Activated naive CD4-positive, alpha-beta T cell treated with anti-CD3 and anti-CD28 coated beads, Interleukin-2, amount 50 U/mL, for 24 hours (primary cell): ENCODE measurements around the gene CCNT2.
"Not testable (repeated sequence)": the region's sequence is repeated elsewhere in the genome, so short reads cannot be mapped to it uniquely, and the experiment has no call there.

Source experiments
- H3K27ac Mint-ChIP-seq: one replicate; pipeline ENCODE4 v1.8.0; 2021; ENCODE audit warnings: mild to moderate bottlenecking, mixed read lengths
- H3K27me3 Mint-ChIP-seq: one replicate; pipeline ENCODE4 v1.8.0; 2021; ENCODE audit warnings: mixed read lengths
- H3K36me3 Mint-ChIP-seq: one replicate; pipeline ENCODE4 v1.8.0; 2021; ENCODE audit warnings: mixed read lengths
- H3K4me1 Mint-ChIP-seq: one replicate; pipeline ENCODE4 v1.8.0; 2021; ENCODE audit warnings: mixed read lengths
- H3K4me3 Mint-ChIP-seq: one replicate; pipeline ENCODE4 v1.8.0; 2021; ENCODE audit warnings: mild to moderate bottlenecking, mixed read lengths
- H3K9me3 Mint-ChIP-seq: one replicate; pipeline ENCODE4 v1.8.0; 2021; ENCODE audit warnings: mixed read lengths

CCNT2 gene

GRCh38 chr2:134918526-134919340, at the start of gene CCNT2:
Gene CCNT2 (plus strand): TSS chr2:134918822. CDS start chr2:134918855, 33 bp downstream.
- no peaks in the 10 kb centered on the region for H3K27me3 Mint-ChIP-seq
- peaks cover 48% of the 10 kb centered on the region for H3K4me1 Mint-ChIP-seq
- H3K4me3 Mint-ChIP-seq, result peak within 1 kb of the TSS; percentile 99
- H3K9me3 Mint-ChIP-seq, result no peaks in the 10 kb centered on the region
- peak within 1 kb of the TSS; percentile 99 for H3K27ac Mint-ChIP-seq
- peaks cover 7% of the 10 kb centered on the region for H3K36me3 Mint-ChIP-seq

DNA sequence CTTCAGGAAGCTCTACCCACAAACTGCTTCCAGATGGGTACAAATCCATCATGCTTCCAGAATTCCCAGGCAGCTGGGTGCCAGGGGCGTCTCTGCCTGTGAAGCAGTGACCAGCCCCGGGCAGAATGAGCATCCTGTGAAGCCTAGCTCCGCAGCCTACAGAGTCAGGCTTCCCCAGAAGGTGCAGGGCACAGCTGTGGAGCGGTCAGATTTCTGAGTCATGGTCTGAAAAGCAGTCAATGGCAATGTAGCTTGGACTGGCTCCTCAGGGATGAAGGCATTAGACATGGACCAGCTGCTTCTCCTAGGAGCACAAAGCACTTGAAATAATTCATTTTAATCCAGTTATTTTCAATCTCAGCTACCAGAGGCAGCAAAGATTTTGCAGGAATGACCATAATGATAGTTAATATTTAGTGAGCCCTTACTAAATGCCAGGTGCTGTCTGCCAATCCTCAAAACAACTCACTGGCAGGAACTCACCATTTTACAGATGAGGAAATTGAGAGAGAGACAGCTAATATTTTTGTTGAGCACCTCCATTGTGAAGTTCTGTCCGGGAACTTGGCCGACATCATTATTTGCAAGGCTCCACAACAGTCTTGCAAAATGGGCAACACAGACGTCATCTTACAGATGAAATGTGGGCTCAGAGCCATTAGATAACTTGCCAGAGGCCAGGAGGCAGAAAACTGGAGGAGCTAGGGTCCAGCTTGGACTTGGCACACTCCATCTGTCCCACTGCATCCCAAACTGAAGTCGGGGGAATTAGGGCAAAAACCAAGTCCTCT, 48.5 kb upstream of the CCNT2 start:
- Mint-ChIP-seq H3K4me1 (no peaks in the 10 kb centered on the region), H3K27me3 (no peaks in the 10 kb centered on the region), H3K9me3 (no peaks in the 10 kb centered on the region), H3K4me3 (no peak overlapping the region), H3K36me3 (peaks cover 6% of the 10 kb centered on the region), H3K27ac (no peak overlapping the region)

DNA sequence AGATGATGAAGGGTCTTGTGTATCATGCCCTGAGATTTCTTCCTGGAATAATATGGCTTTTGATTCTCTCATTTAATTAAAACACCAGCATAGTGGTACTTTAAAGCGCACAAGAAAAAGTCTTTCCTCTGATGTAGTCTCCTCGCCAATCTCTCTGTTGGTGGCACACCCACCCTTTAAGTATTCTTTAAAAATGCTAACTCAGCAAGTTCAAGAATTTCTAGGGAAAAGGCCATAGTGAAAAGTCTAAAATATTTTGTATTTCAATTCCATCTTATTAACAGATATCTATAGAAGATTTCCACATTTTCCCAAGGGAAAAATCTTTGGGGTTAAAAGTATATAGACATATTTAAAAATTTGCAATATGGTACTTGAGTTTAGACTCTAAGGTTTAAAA, 45.5 kb upstream of the CCNT2 start:
- no peaks in the 10 kb centered on the region for H3K27me3 Mint-ChIP-seq
- no peaks in the 10 kb centered on the region for H3K4me1 Mint-ChIP-seq
- peaks cover 14% of the 10 kb centered on the region for H3K36me3 Mint-ChIP-seq
- no peak overlapping the region for H3K27ac Mint-ChIP-seq
- no peak overlapping the region for H3K4me3 Mint-ChIP-seq
- peaks cover 7% of the 10 kb centered on the region for H3K9me3 Mint-ChIP-seq

GRCh38 chr2:134875309-134875708, 43.3 kb upstream of the CCNT2 start:
- Mint-ChIP-seq H3K9me3 (peaks cover 15% of the 10 kb centered on the region), H3K36me3 (peaks cover 22% of the 10 kb centered on the region), H3K4me3 (no peak overlapping the region), H3K4me1 (no peaks in the 10 kb centered on the region), H3K27me3 (no peaks in the 10 kb centered on the region), H3K27ac (no peak overlapping the region)

GRCh38 chr2:134882773-134883172, 35.8 kb upstream of the CCNT2 start:
- no peaks in the 10 kb centered on the region for H3K4me1 Mint-ChIP-seq
- H3K9me3 Mint-ChIP-seq, result peaks cover 15% of the 10 kb centered on the region
- no peak overlapping the region for H3K4me3 Mint-ChIP-seq
- H3K27me3 Mint-ChIP-seq, result no peaks in the 10 kb centered on the region
- peaks cover 20% of the 10 kb centered on the region for H3K36me3 Mint-ChIP-seq
- no peak overlapping the region for H3K27ac Mint-ChIP-seq

DNA sequence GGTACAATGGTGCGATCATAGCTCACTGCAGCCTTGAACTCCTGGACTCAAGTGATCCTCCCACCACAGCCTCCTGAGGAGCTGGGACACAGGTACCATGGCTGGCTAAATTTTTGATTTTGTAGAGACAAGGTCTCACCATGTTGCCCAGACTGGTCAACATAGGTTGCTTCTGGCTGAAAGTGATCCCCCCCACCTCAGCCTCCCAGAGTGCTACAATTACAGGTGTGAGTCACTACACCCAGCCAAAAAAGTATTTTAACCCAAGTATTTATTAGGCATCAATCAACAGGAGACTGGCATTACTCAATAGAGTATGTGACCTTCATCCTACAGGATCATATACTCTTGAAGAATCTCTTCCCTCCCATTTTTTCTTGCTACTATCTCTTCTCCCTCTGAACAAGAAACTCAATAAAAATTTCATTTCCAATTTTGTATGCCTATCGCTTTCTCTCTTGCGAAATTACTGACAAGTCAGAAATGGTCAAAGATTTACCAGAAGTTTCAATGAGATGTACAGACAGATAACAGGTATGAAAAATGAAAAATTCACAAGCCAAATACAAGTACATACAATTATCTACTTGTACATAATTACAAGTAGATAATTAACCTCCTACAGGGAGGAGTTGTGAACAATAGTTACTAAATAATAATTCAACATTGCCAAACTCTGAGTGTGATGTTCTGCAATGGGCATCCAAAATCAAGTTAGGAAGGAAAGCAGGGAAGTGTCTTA, 34.9 kb upstream of the CCNT2 start:
- peaks cover 21% of the 10 kb centered on the region for H3K36me3 Mint-ChIP-seq
- H3K4me1 Mint-ChIP-seq, result no peaks in the 10 kb centered on the region
- no peak overlapping the region for H3K27ac Mint-ChIP-seq
- peaks cover 11% of the 10 kb centered on the region for H3K9me3 Mint-ChIP-seq
- no peaks in the 10 kb centered on the region for H3K27me3 Mint-ChIP-seq
- H3K4me3 Mint-ChIP-seq, result no peak overlapping the region

DNA sequence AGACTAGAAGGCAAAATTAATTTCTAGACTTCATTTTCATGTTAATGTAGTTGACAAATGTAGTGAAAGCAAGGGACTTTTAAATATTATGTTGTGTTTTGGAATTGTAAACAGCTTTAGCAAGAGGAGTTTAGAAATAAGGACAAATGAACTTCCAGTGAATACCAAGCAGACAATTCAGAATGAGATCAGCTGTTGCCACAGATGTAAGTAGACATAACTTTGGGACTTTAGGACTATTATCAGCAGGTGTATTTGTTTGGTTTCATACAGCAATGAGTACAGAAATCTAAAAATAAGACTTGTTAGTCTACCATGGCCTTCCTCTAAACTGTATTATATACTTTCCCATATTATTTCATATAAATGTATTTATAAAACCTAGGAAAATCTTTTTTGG, 34.2 kb upstream of the CCNT2 start:
- H3K27ac Mint-ChIP-seq, result no peak overlapping the region

GRCh38 chr2:134892282-134893035, 26.2 kb upstream of the CCNT2 start:
- Mint-ChIP-seq H3K36me3 (peaks cover 6% of the 10 kb centered on the region), H3K27ac (no peak overlapping the region), H3K9me3 (no peaks in the 10 kb centered on the region), H3K27me3 (no peaks in the 10 kb centered on the region), H3K4me1 (no peaks in the 10 kb centered on the region), H3K4me3 (no peak overlapping the region)

More for the DNA sequence above, 34.2 kb upstream of the CCNT2 start:
- Mint-ChIP-seq H3K4me1 (no peaks in the 10 kb centered on the region), H3K4me3 (no peak overlapping the region), H3K27me3 (no peaks in the 10 kb centered on the region), H3K36me3 (peaks cover 17% of the 10 kb centered on the region), H3K9me3 (peaks cover 10% of the 10 kb centered on the region)

GRCh38 chr2:134897932-134898331, 20.7 kb upstream of the CCNT2 start:
- Mint-ChIP-seq H3K4me3 (no peak overlapping the region), H3K4me1 (no peaks in the 10 kb centered on the region), H3K27me3 (no peaks in the 10 kb centered on the region), H3K36me3 (no peaks in the 10 kb centered on the region), H3K9me3 (no peaks in the 10 kb centered on the region), H3K27ac (no peak overlapping the region)

GRCh38 chr2:134899204-134899603, 19.4 kb upstream of the CCNT2 start:
- no peak overlapping the region for H3K4me3 Mint-ChIP-seq
- no peaks in the 10 kb centered on the region for H3K9me3 Mint-ChIP-seq
- H3K27ac Mint-ChIP-seq, result no peak overlapping the region
- H3K36me3 Mint-ChIP-seq, result no peaks in the 10 kb centered on the region
- no peaks in the 10 kb centered on the region for H3K27me3 Mint-ChIP-seq
- H3K4me1 Mint-ChIP-seq, result no peaks in the 10 kb centered on the region

GRCh38 chr2:134900151-134900550, 18.5 kb upstream of the CCNT2 start:
- H3K27ac Mint-ChIP-seq, result no peak overlapping the region
- H3K4me1 Mint-ChIP-seq, result no peaks in the 10 kb centered on the region
- H3K36me3 Mint-ChIP-seq, result peaks cover 2% of the 10 kb centered on the region
- H3K27me3 Mint-ChIP-seq, result no peaks in the 10 kb centered on the region
- H3K4me3 Mint-ChIP-seq, result no peak overlapping the region
- no peaks in the 10 kb centered on the region for H3K9me3 Mint-ChIP-seq

GRCh38 chr2:134903701-134904100, 14.9 kb upstream of the CCNT2 start:
- not testable (repeated sequence) for H3K9me3 Mint-ChIP-seq, H3K4me3 Mint-ChIP-seq, H3K27ac Mint-ChIP-seq, H3K27me3 Mint-ChIP-seq, H3K4me1 Mint-ChIP-seq, H3K36me3 Mint-ChIP-seq

GRCh38 chr2:134905168-134905567, 13.5 kb upstream of the CCNT2 start:
- Mint-ChIP-seq H3K27me3 (no peaks in the 10 kb centered on the region), H3K27ac (no peak overlapping the region), H3K36me3 (peaks cover 9% of the 10 kb centered on the region), H3K9me3 (peaks cover 6% of the 10 kb centered on the region), H3K4me3 (no peak overlapping the region), H3K4me1 (no peaks in the 10 kb centered on the region)

- no peak overlapping the region for H3K27ac Mint-ChIP-seq
- H3K4me3 Mint-ChIP-seq, result no peak overlapping the region
- no peaks in the 10 kb centered on the region for H3K4me1 Mint-ChIP-seq
- H3K27me3 Mint-ChIP-seq, result no peaks in the 10 kb centered on the region
- peaks cover 9% of the 10 kb centered on the region for H3K36me3 Mint-ChIP-seq
- H3K9me3 Mint-ChIP-seq, result peaks cover 6% of the 10 kb centered on the region
Measured at GRCh38 chr2:134906726-134907125, 11.9 kb upstream of the CCNT2 start.

- Mint-ChIP-seq H3K36me3 (peaks cover 11% of the 10 kb centered on the region), H3K9me3 (peaks cover 11% of the 10 kb centered on the region)
- H3K4me3 Mint-ChIP-seq, H3K4me1 Mint-ChIP-seq, H3K27me3 Mint-ChIP-seq, H3K27ac Mint-ChIP-seq: not testable (repeated sequence)
Measured at GRCh38 chr2:134907441-134908116, 11.0 kb upstream of the CCNT2 start.
